Transverse colon (tissue), 4 donors: ENCODE data around the gene C12orf75. TPM values are rescaled to one million over a fixed set of nuclear protein-coding genes. Genes with fewer than 3 reads are reported as not detected.

Source experiments
- DNase-seq: peaks from one replicate; pipeline ENCODE4 v3.0.0-alpha.2; 2019
- H3K27ac ChIP-seq, 4 donors: fragments of 200-600 bp; sonication (generic); 2 replicates each; pipeline ENCODE4 v1.5.1; 2016 to 2018; ENCODE audit warnings: inconsistent platforms in 4 of 4
- H3K27me3 ChIP-seq: fragments of 200-600 bp; sonication (generic); 2 replicates; pipeline ENCODE4 v1.5.1; 2017; ENCODE audit warnings: inconsistent platforms
- H3K36me3 ChIP-seq, 4 donors: fragments of 200-600 bp; sonication (generic); 2 replicates each; pipeline ENCODE4 v1.5.1; 2017 to 2019; ENCODE audit warnings: inconsistent platforms in 4 of 4
- H3K4me1 ChIP-seq, 4 donors: fragments of 200-600 bp; sonication (generic); 2 replicates each; pipeline ENCODE4 v1.5.1; 2017 to 2020; ENCODE audit warnings: inconsistent platforms in 4 of 4
- H3K4me3 ChIP-seq, 4 donors: fragments of 200-600 bp; sonication (generic); 1 replicate in 1 of 4; 2 replicates in 3 of 4; pipeline versions ENCODE4 v1.5.1 to v1.6.1; 2017 to 2019; ENCODE audit warnings: inconsistent platforms in 4 of 4
- H3K9me3 ChIP-seq, 2 donors: fragments of 200-600 bp; sonication (generic); 2 replicates each; pipeline ENCODE4 v1.5.1; 2017 to 2019; ENCODE audit warnings: inconsistent platforms in 2 of 2
- CTCF ChIP-seq, 5 experiments: fragments of 200-600 bp in 3 of 5; fragments of 450-650 bp in 2 of 5; sonication (generic) in 3 of 5; IDR thresholded peaks; 1 replicate in 2 of 5; 2 replicates in 3 of 5; pipeline ENCODE4 v1.5.1; 2016 to 2017; ENCODE audit warnings: antibody characterized with exemption in 5 of 5, inconsistent platforms in 3 of 5, mild to moderate bottlenecking in 2 of 5, moderate library complexity in 1 of 5
- EP300 ChIP-seq: sonication (generic); formaldehyde crosslinking; IDR thresholded peaks from one replicate; pipeline ENCODE4 v1.6.1; 2017; ENCODE audit warnings: antibody characterized with exemption, low read depth
- POLR2A ChIP-seq: fragments of 450-650 bp; IDR thresholded peaks from one replicate; pipeline ENCODE4 v1.6.1; 2016; ENCODE audit warnings: antibody characterized with exemption, mild to moderate bottlenecking, moderate library complexity
- POLR2AphosphoS5 ChIP-seq, 3 donors: sonication (generic); formaldehyde crosslinking; IDR thresholded peaks; one replicate each; pipeline ENCODE4 v1.6.1; 2016; ENCODE audit warnings: antibody characterized with exemption in 3 of 3
- WGBS, 2 donors: methylation state at CpG; one replicate each; pipeline ENCODE4 v1.1.5; 2018; ENCODE audit warnings: low coverage in 1 of 2; 5-methylcytosine and 5-hydroxymethylcytosine counted together
- in situ Hi-C, 4 donors: fragments of 200-750 bp; cut with MboI; loops; one replicate each; pipeline versions ENCODE4 v1.15.0 to v1.15.1; 2017; ENCODE audit warnings: low sequenced_read_pairs in 3 of 4, low pct_ligation_motif_present in 1 of 4, low pct_unique_long_range_greater_than_20kb in 1 of 4
- intact Hi-C: fragments of 100-400 bp; cut with DNase I; formaldehyde crosslinking; loops from one replicate; pipeline ENCODE4 v1.15.1; 2023; ENCODE audit warnings: low total_unique reads
- total RNA-seq, 4 donors: library from RNA; depleted of rRNA; stranded (reverse); fragments of >200 nt; gene quantifications; one replicate each; pipeline ENCODE4 v1.1.0, GENCODE V29; 2016

C12orf75 gene
- total RNA-seq, 4 donors from 2014 or later = 14.1 to 120 (median 70.6) TPM

GRCh38 chr12:105384916-105385535 lies 54.5 kb downstream of the C12orf75 start:
- H3K36me3 ChIP-seq = no peaks in the 10 kb centered on the region
- no peak overlapping the region for H3K4me3 ChIP-seq
- no peak overlapping the region for H3K27ac ChIP-seq
- H3K27me3 ChIP-seq = no peaks in the 10 kb centered on the region
- H3K4me1 ChIP-seq = peaks cover 0 to 9% (median 5%) of the 10 kb centered on the region in 4 donors
- no peak for DNase-seq
- no peaks in the 10 kb centered on the region for H3K9me3 ChIP-seq
- intact Hi-C loops (no loop called here), in situ Hi-C loops (loop anchor here in 3 of 4 donors (10.0 to 25.0 kb wide), 4 partner anchors 100 to 1173 kb away; partner anchors contain the start of gene TXNRD1 (in 1 of the 3))
- TF ChIP-seq EP300 = no peak
- TF ChIP-seq POLR2AphosphoS5 (IDR thresholded peaks at IDR 0.05) = no peak
- TF ChIP-seq POLR2A = no peak
- no peak for TF ChIP-seq CTCF (IDR thresholded peaks at IDR 0.05)
- WGBS, 2 donors = 84 to 100% methylated on average over 1 to 6 of the region's 6 CpGs

GRCh38 chr12:105386431-105386830 lies 55.9 kb downstream of the C12orf75 start:
- DNase-seq = no peak
- TF ChIP-seq POLR2A (no peak), EP300 (no peak), POLR2AphosphoS5 (IDR thresholded peaks at IDR 0.05) (no peak), CTCF (IDR thresholded peaks at IDR 0.05) (no peak)
- 78 to 100% methylated on average over 3 of the region's 3 CpGs for WGBS, 2 donors
- no peak overlapping the region for H3K27ac ChIP-seq
- H3K9me3 ChIP-seq = no peaks in the 10 kb centered on the region
- in situ Hi-C loops (loop anchor here in 3 of 4 donors (10.0 to 25.0 kb wide), 4 partner anchors 102 to 1174 kb away; partner anchors contain the start of gene TXNRD1 (in 1 of the 3)), intact Hi-C loops (no loop called here)
- H3K4me3 ChIP-seq = no peak overlapping the region
- H3K4me1 ChIP-seq = peaks cover 0 to 9% (median 5%) of the 10 kb centered on the region in 4 donors
- no peaks in the 10 kb centered on the region for H3K27me3 ChIP-seq
- H3K36me3 ChIP-seq = no peaks in the 10 kb centered on the region

GRCh38 chr12:105391231-105391630 lies 60.7 kb downstream of the C12orf75 start:
- H3K4me3 ChIP-seq = no peak overlapping the region
- no peak for TF ChIP-seq POLR2A
- no peak for TF ChIP-seq EP300
- no peak for TF ChIP-seq POLR2AphosphoS5 (IDR thresholded peaks at IDR 0.05)
- TF ChIP-seq CTCF (IDR thresholded peaks at IDR 0.05) = no peak
- H3K4me1 ChIP-seq = peaks cover 0 to 3% (median 0%) of the 10 kb centered on the region in 4 donors
- H3K9me3 ChIP-seq = no peaks in the 10 kb centered on the region
- no peak for DNase-seq
- 82% methylated on average over 1 of the region's 1 CpG; no CpG with 5 or more reads in 1 of the 2 donors for WGBS, 2 donors
- H3K36me3 ChIP-seq = no peaks in the 10 kb centered on the region
- H3K27ac ChIP-seq = no peak overlapping the region
- intact Hi-C loops (no loop called here), in situ Hi-C loops (loop anchor here in 1 of 4 donors (25.0 kb wide), 1 partner anchor 1179 kb away; the partner anchor contains the start of gene TXNRD1)
- no peaks in the 10 kb centered on the region for H3K27me3 ChIP-seq

- H3K4me3 ChIP-seq = no peak overlapping the region
- intact Hi-C loops (no loop called here), in situ Hi-C loops (loop anchor here in 1 of 4 donors (25.0 kb wide), 1 partner anchor 1181 kb away; the partner anchor contains the start of gene TXNRD1)
- DNase-seq = no peak
- H3K36me3 ChIP-seq = no peaks in the 10 kb centered on the region
- no peak overlapping the region for H3K27ac ChIP-seq
- H3K9me3 ChIP-seq = no peaks in the 10 kb centered on the region
- H3K27me3 ChIP-seq = no peaks in the 10 kb centered on the region
- WGBS, 2 donors = 42 to 86% methylated on average over 1 to 4 of the region's 4 CpGs
- TF ChIP-seq CTCF (IDR thresholded peaks at IDR 0.05) (no peak), EP300 (no peak), POLR2AphosphoS5 (IDR thresholded peaks at IDR 0.05) (no peak), POLR2A (no peak)
- peaks cover 0 to 3% (median 0%) of the 10 kb centered on the region in 4 donors for H3K4me1 ChIP-seq
Measured at GRCh38 chr12:105393587-105393986, 63.1 kb downstream of the C12orf75 start.
